ENCODE measurements around the gene TNRC6C.

TNRC6C gene

DNA sequence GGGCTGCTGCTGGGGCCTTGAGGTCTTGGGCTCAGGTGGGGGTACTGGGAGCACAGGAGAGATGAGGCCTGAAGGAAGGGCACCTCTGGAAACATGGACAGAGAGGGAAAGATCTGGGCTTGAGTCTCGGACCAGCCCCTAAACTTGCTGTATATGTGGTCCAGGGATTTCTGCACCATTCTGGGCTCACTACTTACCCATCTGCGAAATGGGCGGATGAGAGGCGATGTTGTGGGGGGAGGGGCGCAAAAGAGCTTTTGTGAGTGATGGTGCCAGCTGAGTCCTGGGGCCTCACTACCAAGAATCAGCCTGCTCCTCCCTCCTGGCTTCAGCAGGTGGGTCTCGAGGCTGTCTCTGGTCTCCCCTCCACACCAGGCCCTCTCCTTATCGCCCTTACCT lies 188.0 kb downstream of the TNRC6C start:
- TF ChIP-seq, protein P1, sequence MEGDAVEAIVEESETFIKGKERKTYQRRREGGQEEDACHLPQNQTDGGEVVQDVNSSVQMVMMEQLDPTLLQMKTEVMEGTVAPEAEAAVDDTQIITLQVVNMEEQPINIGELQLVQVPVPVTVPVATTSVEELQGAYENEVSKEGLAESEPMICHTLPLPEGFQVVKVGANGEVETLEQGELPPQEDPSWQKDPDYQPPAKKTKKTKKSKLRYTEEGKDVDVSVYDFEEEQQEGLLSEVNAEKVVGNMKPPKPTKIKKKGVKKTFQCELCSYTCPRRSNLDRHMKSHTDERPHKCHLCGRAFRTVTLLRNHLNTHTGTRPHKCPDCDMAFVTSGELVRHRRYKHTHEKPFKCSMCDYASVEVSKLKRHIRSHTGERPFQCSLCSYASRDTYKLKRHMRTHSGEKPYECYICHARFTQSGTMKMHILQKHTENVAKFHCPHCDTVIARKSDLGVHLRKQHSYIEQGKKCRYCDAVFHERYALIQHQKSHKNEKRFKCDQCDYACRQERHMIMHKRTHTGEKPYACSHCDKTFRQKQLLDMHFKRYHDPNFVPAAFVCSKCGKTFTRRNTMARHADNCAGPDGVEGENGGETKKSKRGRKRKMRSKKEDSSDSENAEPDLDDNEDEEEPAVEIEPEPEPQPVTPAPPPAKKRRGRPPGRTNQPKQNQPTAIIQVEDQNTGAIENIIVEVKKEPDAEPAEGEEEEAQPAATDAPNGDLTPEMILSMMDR (IDR thresholded peaks at IDR 0.05; ENCODE audit: extremely low read depth, missing control alignments) = no peak
- DNase-seq (ENCODE audit: low spot score) = no peak

DNA sequence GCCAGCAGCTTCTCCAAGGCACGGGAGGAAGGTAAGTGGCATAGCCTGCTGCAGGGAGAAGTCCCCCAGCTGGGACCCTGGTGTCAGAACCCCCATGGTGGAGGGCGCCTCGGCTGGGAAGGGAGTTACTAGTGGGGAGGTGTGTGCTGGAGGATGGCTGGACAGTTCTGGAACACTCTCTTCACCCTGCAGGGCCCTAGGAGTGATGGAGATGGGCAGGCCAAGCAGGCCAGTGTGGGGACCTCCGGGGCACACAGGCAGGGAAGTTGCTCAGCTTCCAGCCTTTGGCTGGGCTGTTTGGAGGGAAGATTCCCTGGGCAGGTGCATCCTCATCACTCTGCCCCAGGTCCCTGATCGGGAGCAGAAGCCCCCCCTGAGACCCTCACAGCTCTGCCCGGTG lies 188.4 kb downstream of the TNRC6C start:
- no peak for DNase-seq (ENCODE audit: low spot score)
- TF ChIP-seq, protein P1 (IDR thresholded peaks at IDR 0.05; ENCODE audit: extremely low read depth, missing control alignments) = no peak

DNA sequence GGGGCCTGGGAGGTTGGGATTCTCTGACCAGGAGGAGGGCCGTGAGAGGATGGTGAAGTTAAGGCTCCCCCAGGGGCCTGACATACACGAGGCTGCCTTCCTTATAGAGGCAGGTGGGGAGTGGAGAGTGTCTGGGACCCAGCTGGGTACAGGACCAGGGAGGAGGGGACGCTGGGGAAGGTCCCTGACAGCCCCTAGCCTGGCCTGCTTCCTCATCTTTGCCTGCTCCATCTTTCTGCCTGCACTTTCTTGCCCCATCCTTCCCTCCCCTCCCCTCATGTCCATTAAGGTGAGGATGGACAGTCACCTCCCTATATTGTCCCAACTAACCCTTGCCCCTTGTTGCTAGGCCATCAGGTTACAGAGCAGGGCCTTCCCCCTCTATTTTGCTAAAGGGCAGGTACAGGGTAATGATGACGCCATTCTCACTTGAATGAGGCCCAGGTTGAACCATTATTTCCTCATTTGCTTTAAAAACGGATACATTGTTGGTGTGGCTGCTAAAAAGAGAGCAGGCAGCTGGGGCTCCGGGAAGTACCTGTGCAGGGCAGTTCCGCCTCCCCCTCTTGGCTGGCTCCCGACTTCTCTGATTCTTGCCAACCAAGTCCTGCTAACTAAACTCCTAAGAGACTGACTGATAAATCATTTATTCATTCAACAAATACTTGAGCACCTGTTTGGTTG lies 189.0 kb downstream of the TNRC6C start:
- DNase-seq (ENCODE audit: low spot score) = peak; percentile 55
- TF ChIP-seq, protein P1 (IDR thresholded peaks at IDR 0.05; ENCODE audit: extremely low read depth, missing control alignments) = no peak

DNA sequence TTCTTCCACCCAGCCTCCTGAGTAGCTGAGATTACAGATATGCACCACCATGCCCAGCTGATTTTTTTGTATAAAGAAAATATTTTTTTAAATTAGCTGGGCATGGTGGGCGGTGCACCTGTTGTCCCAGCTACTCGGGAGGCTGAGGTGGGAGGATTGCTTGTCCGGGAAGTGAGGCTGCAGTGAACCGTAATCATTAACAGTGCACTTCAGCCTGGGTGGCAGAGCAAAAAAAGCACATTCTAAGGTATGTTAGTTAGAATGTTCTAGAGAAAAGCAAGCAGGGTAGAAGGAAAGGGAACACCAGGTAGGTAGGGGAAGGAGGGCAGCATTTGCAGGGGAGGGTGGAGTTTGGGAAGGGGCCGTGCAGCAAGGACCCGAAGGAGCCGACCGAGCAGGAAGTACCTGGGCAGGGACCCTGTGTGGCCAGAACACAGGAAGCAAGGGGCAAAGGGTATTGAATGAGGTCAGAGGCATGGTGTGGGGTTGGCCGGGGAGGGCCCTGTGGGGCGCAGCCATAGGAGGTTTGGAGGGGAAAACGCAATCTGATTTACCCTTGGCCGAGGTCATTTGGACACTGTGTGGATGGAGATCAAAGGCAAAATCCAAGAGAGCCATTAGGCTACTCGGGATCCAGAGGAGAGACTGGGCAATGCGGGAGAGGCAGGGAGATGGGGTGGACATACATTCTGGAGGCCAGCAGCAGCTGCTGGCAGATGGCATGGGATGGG lies 189.9 kb downstream of the TNRC6C start:
- no peak for DNase-seq (ENCODE audit: low spot score)

DNA sequence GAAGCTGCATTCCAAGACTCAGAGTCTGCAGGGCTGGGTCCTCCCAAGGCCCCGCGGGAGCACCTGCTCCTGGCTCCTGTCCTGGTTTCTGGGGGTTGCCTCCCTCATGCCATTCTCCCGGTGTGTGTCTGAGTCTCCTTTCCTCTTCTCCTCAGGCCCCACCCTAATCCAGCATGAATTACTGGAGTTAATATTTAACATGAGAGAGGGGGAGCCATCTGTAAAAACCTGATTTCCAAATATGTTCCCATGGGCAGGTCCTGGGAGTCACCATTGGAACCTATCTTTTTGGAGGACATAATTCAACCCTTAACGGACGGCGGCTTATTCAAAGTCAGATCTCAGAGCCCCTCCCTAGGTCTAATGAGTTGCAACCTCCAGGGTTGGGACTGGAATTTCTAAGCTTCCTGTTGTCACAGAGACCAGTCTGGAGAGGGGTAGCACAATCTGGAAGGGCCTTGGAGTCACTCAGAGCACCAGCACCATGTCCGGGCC lies 193.1 kb downstream of the TNRC6C start:
- TF ChIP-seq, protein P1 (IDR thresholded peaks at IDR 0.05; ENCODE audit: extremely low read depth, missing control alignments) = no peak
- no peak for DNase-seq (ENCODE audit: low spot score)

More for the DNA sequence above, 189.9 kb downstream of the TNRC6C start:
- TF ChIP-seq, protein P1 (IDR thresholded peaks at IDR 0.05; ENCODE audit: extremely low read depth, missing control alignments) = no peak

DNA sequence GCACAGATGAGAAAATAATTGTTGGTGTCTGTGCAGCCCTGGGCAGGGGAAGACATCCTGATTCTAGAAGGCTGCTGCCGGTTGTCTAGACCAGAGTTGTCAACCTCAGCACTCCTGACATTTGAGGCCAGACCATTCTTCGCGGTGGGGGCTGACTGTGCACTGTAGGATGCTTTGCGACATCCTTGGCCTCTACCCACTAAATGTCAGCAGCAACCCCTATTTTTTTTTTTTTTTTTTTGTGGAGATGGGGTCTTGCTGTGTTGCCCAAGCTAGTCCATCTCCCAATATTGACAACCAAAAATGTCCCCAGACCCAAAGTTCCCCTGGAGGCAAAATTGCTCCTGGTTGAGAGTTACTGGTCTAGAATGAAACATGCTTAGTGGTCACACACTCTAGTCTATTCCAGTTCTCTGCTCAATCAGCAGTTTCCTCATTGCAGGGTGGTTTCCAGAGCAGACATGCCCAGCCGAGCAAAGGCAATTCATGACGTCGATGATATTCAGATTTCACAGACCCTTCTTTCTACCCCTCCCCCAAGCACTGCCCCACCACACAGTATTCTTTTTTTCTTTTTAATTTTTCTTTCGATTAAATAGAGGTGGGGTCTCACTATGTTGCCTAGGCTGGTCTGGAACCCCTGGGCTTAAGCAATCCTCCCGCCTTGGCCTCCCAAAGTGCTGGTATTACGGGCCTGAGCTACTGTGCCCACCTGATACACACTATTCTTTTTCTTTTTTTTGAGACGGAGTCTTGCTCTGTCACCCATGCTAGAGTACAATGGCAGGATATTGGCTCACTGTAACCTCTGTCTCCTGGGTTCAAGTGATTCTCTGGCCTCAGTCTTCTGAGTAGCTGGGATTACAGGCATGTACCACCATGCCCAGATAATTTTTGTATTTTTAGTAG lies 196.7 kb downstream of the TNRC6C start:
- peak; percentile 69 for DNase-seq (ENCODE audit: low spot score)
- TF ChIP-seq, protein P1 (IDR thresholded peaks at IDR 0.05; ENCODE audit: extremely low read depth, missing control alignments) = no peak

All from GM20000 (cell line).